Measurements from ENCODE around the gene WDFY2. TPM values are rescaled to one million over a fixed set of nuclear protein-coding genes. Genes with fewer than 3 reads are reported as not detected.

The WDFY2 gene
- total and polyA plus RNA-seq, 2 of the 13 experiments (the other 11 are each of a cell fraction or from before 2014, with no cell fraction given): 22.6 to 27.0 TPM

DNA sequence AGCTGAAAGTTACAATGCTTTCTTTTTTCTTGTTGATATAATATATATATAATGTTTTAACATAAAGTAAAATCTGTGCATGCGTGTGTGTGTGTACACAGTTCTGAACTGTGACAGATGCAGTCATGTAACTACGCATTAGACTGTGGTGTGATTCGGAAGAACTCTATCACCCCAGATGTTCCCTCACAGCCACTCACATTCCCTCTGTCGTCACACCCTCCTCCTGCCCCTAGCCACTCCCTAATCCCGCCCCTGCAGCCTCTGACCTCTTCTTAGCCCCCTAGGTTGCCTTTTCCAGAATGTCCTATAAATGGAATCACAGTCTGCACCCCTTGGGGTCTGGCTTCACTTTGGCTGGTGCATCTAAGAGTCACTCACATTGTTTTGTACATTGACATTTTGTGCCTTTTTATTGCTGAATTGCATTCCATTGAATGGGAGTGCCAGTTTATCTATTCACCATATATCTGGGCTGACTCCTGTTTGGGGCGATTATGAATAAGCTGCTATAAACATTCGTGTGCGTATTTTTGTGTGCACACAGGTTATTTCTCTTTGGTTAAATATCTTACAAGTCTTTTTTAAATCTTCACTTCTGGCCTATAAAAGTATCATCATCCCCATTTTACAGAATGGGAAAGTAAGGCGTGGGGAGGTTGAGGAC lies 199.3 kb downstream of the WDFY2 start (continued):
- TF ChIP-seq ZFYVE20 (CRISPR knock-in tag; IDR thresholded peaks at IDR 0.05; ENCODE audit: borderline replicate concordance, low read depth): no peak
- TF ChIP-seq KAT7 (CRISPR knock-in tag; IDR thresholded peaks at IDR 0.05; ENCODE audit: borderline replicate concordance): no peak
- TF ChIP-seq XRCC5 (optimal IDR thresholded peaks at IDR 0.05; ENCODE audit: low read length): no peak
- no peak for TF ChIP-seq KAT8 (CRISPR knock-in tag; IDR thresholded peaks at IDR 0.05)
- TF ChIP-seq ZNF782 (CRISPR knock-in tag; IDR thresholded peaks at IDR 0.05; ENCODE audit: borderline replicate concordance): no peak
- TF ChIP-seq, protein P1, sequence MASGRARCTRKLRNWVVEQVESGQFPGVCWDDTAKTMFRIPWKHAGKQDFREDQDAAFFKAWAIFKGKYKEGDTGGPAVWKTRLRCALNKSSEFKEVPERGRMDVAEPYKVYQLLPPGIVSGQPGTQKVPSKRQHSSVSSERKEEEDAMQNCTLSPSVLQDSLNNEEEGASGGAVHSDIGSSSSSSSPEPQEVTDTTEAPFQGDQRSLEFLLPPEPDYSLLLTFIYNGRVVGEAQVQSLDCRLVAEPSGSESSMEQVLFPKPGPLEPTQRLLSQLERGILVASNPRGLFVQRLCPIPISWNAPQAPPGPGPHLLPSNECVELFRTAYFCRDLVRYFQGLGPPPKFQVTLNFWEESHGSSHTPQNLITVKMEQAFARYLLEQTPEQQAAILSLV (CRISPR knock-in tag; IDR thresholded peaks at IDR 0.05; ENCODE audit: borderline replicate concordance): no peak
- TF ChIP-seq ZNF256 (CRISPR knock-in tag; conservative IDR thresholded peaks at IDR 0.05): no peak

DNA sequence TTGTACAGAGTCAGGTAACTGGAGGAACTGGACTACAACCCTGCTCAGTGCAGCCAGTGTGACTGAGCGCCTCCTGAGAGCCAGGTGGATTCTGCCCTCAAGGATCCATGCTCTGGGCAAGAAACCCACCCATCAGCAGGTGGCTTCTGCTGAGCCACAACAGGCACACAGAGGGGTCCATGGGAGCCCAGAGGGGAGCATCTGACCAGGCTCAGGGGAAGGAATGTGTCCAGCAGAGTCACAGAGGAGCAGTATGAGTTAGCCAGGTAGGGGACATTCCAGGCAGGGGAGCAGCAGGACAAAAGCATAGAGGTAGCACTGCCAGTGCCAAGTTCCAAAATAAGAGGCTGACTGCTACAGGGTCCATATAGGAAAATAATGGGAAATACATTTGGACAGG lies 199.8 kb downstream of the WDFY2 start:
- no peak overlapping the region for H2AFZ ChIP-seq (ENCODE audit: low read length)
- CTCF ChIA-PET (ENCODE audit: low intra/inter-chr PET ratio, low total read pairs): no interaction called here
- no peak overlapping the region for H3K4me2 ChIP-seq (ENCODE audit: low read depth, low read length)
- no peak for DNase-seq (ENCODE audit: low spot score)
- no peak overlapping the region for H3K27ac ChIP-seq (ENCODE audit: extremely low read length, insufficient read depth, low read length)
- H3K4me3 ChIP-seq (replicated peaks in 1 of 3; ENCODE audit: insufficient read depth in 1 of 3, low read depth in 2 of 3, low read length in 3 of 3): no peak overlapping the region
- in situ Hi-C loops (cut with HindIII; ENCODE audit: extremely low pct_ligation_motif_present, low pct_unique_long_range_greater_than_20kb): no loop called here
- intact Hi-C loops (cut with micrococcal nuclease; ENCODE audit: unreplicated experiment): loop anchor here (5.0 kb wide), 1 partner anchor 347 kb away; no protein-coding TSS in a partner anchor
- no peaks in the 10 kb centered on the region for H3K79me2 ChIP-seq (ENCODE audit: insufficient read depth, low read length)
- POLR2A ChIA-PET: no interaction called here
- ATAC-seq: no peak
- no TSS peak for BruUV-seq (replicated peaks)
- FAIRE-seq: no peak
- no peaks in the 10 kb centered on the region for H3K9me3 ChIP-seq (ENCODE audit: low read length)
- H3K36me3 ChIP-seq (replicated peaks in 1 of 2; ENCODE audit: control insufficient read depth in 1 of 2, insufficient read depth in 2 of 2, low read length in 2 of 2): no peaks in the 10 kb centered on the region
- TF ChIP-seq PRMT3 (CRISPR knock-in tag; IDR thresholded peaks at IDR 0.05; ENCODE audit: borderline replicate concordance, low read depth) (no peak), TFE3 (CRISPR knock-in tag; IDR thresholded peaks at IDR 0.05) (no peak), NCOA5 (CRISPR knock-in tag; IDR thresholded peaks at IDR 0.05) (no peak), HDAC6 (IDR thresholded peaks at IDR 0.05; ENCODE audit: low read depth, low read length) (no peak), RNF2 (conservative IDR thresholded peaks at IDR 0.05; ENCODE audit: low read depth) (no peak), FOSL2 (CRISPR knock-in tag; IDR thresholded peaks at IDR 0.05) (no peak), ZNF709 (CRISPR knock-in tag; IDR thresholded peaks at IDR 0.05) (no peak), HOXA5 (CRISPR knock-in tag; IDR thresholded peaks at IDR 0.05) (no peak), DR1 (CRISPR knock-in tag; IDR thresholded peaks at IDR 0.05) (no peak), ATAD3A (CRISPR knock-in tag; IDR thresholded peaks at IDR 0.05) (no peak)
- WGBS (ENCODE audit: low lambda C conversion rate): 100% methylated on average over 1 of the region's 1 CpG
- H4K20me1 ChIP-seq (ENCODE audit: insufficient read depth, low read length): no peaks in the 10 kb centered on the region
- H3K4me1 ChIP-seq (ENCODE audit: insufficient read depth, low read length): peaks cover 19% of the 10 kb centered on the region
- no peak overlapping the region for H3K9ac ChIP-seq (ENCODE audit: insufficient read depth, low read depth, low read length)
- H3K27me3 ChIP-seq (ENCODE audit: control insufficient read depth in 1 of 2, insufficient read depth in 2 of 2, low read length in 2 of 2): no peaks in the 10 kb centered on the region

All from HepG2 (cell line).